Measurements from ENCODE around the gene BRPF1.

The BRPF1 gene

GRCh38 chr3:9731206-9732079 is at the start of gene BRPF1:
Gene BRPF1 (plus strand): TSS chr3:9731735. CDS start chr3:9734141, 2,406 bp downstream.
- peak; percentile 99 for DNase-seq (ENCODE audit: low spot score)

- DNase-seq (ENCODE audit: low spot score) = peak; percentile 64
These were observed 49.4 kb upstream of the BRPF1 start for GRCh38 chr3:9682096-9682495.

GRCh38 chr3:9683426-9683825 is 48.1 kb upstream of the BRPF1 start:
- DNase-seq (ENCODE audit: low spot score) = no peak

- no peak for DNase-seq (ENCODE audit: low spot score)
These were observed 46.1 kb upstream of the BRPF1 start for GRCh38 chr3:9685216-9686049.

- DNase-seq (ENCODE audit: low spot score) = no peak
These were observed 45.4 kb upstream of the BRPF1 start for GRCh38 chr3:9686050-9686550.

- no peak for DNase-seq (ENCODE audit: low spot score)
These were observed 44.8 kb upstream of the BRPF1 start for GRCh38 chr3:9686703-9687102.

- no peak for DNase-seq (ENCODE audit: low spot score)
These were observed 44.0 kb upstream of the BRPF1 start for GRCh38 chr3:9687514-9687913.

GRCh38 chr3:9688961-9689360 is 42.6 kb upstream of the BRPF1 start:
- no peak for DNase-seq (ENCODE audit: low spot score)

GRCh38 chr3:9689757-9690156 is 41.8 kb upstream of the BRPF1 start:
- DNase-seq (ENCODE audit: low spot score) = no peak

- no peak for DNase-seq (ENCODE audit: low spot score)
These were observed 40.8 kb upstream of the BRPF1 start for GRCh38 chr3:9690451-9691450.

- no peak for DNase-seq (ENCODE audit: low spot score)
These were observed 39.9 kb upstream of the BRPF1 start for GRCh38 chr3:9691636-9692035.

GRCh38 chr3:9692416-9692815 is 39.1 kb upstream of the BRPF1 start:
- DNase-seq (ENCODE audit: low spot score) = no peak

- DNase-seq (ENCODE audit: low spot score) = no peak
These were observed 36.2 kb upstream of the BRPF1 start for GRCh38 chr3:9695345-9695744.

- no peak for DNase-seq (ENCODE audit: low spot score)
These were observed 35.8 kb upstream of the BRPF1 start for GRCh38 chr3:9695746-9696145.

GRCh38 chr3:9696480-9697220 is 34.9 kb upstream of the BRPF1 start:
- no peak for DNase-seq (ENCODE audit: low spot score)

GRCh38 chr3:9697892-9698291 is 33.6 kb upstream of the BRPF1 start:
- DNase-seq (ENCODE audit: low spot score) = no peak

- no peak for DNase-seq (ENCODE audit: low spot score)
These were observed 33.2 kb upstream of the BRPF1 start for GRCh38 chr3:9698293-9698692.

GRCh38 chr3:9700536-9700935 is 31.0 kb upstream of the BRPF1 start:
- no peak for DNase-seq (ENCODE audit: low spot score)

- DNase-seq (ENCODE audit: low spot score) = no peak
These were observed 30.5 kb upstream of the BRPF1 start for GRCh38 chr3:9701006-9701405.

GRCh38 chr3:9701711-9702110 is 29.8 kb upstream of the BRPF1 start:
- no peak for DNase-seq (ENCODE audit: low spot score)

- DNase-seq (ENCODE audit: low spot score) = no peak
These were observed 28.3 kb upstream of the BRPF1 start for GRCh38 chr3:9703240-9703639.

Measured in cerebellar cortex (tissue), 1 donor.